Right lung (tissue), 5 donors: ENCODE results near the gene RANBP3. TPM values are rescaled to one million over a fixed set of nuclear protein-coding genes. Genes with fewer than 3 reads are reported as not detected.

Experiments
- DNase-seq, 2 donors: peaks; one replicate each; pipeline ENCODE4 v3.0.0-alpha.2; 2013
- polyA plus RNA-seq, 5 donors: library from polyadenylated mRNA; unstranded; fragments of 120-200 nt; gene quantifications; one replicate each; pipeline versions ENCODE4 v1.2.1 to v1.2.3, GENCODE V29; 2013; ENCODE audit warnings: inconsistent platforms in 1 of 5, low replicate concordance in 1 of 5; ENCODE audit not compliant: insufficient read length in 5 of 5, insufficient read depth in 1 of 5

RANBP3 gene
- polyA plus RNA-seq, 5 donors: 69.8 to 83.0 (median 72.9) TPM

- no peak for DNase-seq
These were observed 25.5 kb downstream of the RANBP3 start for GRCh38 chr19:5952193-5953029.

GRCh38 chr19:5951338-5951861, 26.5 kb downstream of the RANBP3 start:
- no peak for DNase-seq

DNA sequence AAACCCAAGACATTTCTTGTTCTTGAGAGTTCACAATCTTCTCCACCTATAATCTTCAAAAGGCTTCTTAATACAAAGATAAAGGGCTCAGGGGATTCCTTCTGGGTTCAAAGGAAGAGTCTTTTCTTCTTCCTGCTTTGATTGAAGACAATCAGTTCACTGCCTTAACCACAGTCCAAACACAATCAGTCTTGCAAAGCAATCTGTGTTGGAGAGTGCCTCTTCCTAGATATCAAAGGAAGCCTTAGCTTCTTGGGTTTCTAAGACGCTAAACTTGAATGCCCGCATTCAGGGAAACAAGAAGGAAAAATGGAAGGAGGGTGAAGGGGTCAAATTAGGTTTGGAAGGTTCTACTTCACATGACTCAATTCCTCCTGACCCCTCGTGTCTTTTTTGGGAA, 27.2 kb downstream of the RANBP3 start:
- no peak for DNase-seq

GRCh38 chr19:5949792-5950305, 28.1 kb downstream of the RANBP3 start:
- no peak for DNase-seq

GRCh38 chr19:5948752-5949564, 29.0 kb downstream of the RANBP3 start:
- DNase-seq: no peak

- peak in 1 of 2 donors; percentile 64 for DNase-seq
These were observed 30.5 kb downstream of the RANBP3 start for GRCh38 chr19:5947435-5947834.

DNA sequence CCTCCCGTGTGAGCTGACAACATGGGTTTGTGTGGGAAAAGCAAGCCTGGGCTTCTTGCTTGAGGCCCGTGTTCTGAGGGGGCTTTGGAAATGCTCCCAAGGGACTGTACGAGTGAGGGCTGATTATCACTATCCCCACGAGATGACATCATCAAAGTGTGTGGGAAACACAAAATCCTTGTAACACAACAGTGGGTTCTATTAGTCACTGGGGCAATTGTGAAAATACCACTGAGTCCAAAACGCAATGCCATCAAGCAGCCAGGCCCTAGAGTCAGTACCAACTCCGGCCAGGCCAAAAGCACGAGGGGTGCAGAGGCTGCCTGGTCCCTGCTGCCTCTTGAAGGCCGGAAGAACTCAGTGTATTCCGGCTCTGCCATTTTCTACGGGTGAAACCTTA, 34.3 kb downstream of the RANBP3 start:
- no peak for DNase-seq

GRCh38 chr19:5943045-5943444, 34.9 kb downstream of the RANBP3 start:
- no peak for DNase-seq

DNA sequence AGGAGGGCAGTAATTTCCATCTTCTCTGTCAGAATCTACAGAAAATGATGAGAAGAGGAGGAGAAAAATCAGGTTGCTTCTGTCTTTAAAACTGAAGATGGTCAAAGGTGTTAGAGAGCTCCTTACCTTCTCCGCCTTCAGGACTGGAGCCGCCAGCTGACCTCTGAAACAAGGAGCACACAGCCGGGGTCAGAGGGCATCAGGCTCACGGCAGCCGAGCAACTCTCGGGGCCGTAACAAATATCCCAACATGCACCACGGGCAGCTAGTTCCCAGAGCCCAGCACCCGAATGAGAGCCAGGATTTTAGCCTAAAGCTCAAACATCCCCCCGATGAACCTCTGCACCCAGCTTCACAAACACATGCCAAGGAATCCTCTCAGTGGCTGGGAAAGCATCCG, 36.3 kb downstream of the RANBP3 start:
- DNase-seq: no peak

- DNase-seq: no peak
These were observed 37.4 kb downstream of the RANBP3 start for GRCh38 chr19:5940260-5941208.

DNA sequence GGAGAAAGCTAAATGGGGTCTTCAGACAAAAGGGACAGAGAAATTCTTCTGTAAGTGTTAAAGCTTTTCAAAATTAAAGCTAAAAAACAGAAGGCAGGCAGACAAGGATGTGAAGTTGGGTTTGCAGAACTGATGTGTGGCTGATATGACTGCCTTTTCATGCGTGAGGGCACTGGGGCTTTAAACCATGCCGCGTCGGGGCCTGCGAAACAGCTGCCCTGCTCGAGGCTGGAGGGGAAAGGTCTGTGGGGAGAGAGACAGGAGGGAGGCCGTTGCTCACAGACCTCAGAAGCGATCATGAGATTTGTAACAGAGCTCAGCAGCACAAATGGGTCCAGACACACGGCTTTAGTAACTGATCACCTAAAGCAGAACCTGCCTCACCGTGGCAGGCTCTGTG, 40.4 kb downstream of the RANBP3 start:
- no peak for DNase-seq

DNA sequence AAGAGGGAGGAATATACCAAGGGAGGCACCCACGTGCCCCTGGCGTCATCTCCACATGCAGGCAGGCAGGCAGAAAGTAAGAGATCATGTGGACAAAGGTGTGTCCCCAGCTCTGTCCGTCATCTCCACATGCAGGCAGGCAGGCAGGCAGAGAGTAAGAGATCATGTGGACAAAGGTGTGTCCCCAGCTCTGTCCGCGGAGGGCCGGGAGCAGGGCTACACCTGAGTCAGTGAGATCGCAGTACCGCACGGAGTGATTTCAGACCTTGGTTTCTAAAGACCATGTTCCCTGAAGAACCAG, 41.7 kb downstream of the RANBP3 start:
- DNase-seq: no peak

DNA sequence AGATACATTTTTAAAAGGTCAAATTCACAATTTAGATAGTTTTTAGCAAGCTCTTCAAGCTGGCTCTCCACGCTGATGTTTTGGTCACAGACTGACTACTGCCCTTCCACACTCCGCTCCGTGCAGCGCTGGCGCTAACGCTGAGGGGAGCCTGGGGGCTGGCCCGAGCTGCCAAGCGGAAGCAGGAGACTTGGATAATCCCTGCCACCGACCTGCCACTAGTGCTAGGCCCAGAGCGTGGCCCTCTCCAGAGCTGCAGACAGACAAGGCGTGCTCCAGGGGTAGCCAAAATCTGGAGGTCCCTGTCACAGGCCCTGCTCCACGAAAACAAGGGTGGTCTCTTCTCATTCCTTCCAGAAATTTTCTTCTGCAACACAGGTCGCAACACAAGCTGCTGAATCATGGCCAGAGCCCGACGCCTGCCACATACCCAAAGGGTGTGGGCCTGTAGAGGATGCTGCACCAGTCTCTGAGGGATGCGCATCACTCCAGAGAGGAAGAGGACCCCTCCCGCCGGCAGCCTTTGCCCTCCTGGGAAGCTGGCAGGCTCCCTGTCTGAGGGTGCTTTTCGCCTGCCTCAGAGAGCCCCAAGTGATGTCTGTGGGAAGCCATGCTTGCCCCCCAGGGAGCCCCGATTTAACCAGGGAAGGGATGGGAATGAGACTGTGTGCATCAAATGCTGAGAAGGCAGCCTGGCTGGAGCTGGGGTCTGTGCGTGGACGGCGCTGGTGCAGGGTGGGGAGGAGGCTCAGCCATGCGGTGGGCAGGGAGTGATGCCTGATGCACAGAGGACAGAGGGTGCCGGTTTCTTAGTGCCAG, 42.3 kb downstream of the RANBP3 start:
- no peak for DNase-seq

- peak; percentile 84 to 88 for DNase-seq
These were observed 43.0 kb downstream of the RANBP3 start for GRCh38 chr19:5934774-5935472.

GRCh38 chr19:5934069-5934401, 43.9 kb downstream of the RANBP3 start:
- DNase-seq: no peak

DNA sequence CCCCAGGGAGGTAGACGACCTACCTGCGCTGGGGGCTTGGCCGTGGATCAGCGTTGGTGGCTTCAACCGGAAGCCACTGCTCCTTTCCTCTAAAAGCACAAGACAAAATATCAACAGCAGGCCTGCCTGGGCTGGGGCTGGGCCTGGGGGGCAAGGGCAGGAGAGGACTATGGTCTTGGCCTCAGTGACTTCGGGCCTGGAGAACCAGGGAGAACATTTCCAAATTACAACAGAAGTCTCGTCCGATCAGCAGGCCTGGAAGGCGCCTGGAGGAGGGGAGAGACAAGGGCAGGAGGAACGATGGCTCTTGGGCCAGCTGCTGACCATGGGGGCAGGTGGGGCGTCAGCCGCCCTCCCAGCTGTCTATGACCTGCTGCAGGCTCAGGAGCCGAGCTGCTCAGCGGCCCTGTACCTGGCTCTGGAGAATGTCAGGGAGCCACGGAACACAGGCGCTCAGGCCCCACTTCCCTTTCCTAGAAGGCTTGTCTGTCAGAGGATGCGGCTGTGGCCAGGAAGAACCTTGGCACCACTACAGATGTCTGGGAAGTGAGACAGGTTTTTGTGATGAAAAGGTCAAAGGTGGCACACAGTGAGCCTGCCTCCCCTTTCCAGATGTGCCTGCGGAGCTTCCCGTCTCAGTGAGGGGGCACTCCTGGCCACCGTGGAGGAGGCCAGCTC, 44.4 kb downstream of the RANBP3 start:
- no peak for DNase-seq

- DNase-seq: no peak
These were observed 45.2 kb downstream of the RANBP3 start for GRCh38 chr19:5932609-5933262.

DNA sequence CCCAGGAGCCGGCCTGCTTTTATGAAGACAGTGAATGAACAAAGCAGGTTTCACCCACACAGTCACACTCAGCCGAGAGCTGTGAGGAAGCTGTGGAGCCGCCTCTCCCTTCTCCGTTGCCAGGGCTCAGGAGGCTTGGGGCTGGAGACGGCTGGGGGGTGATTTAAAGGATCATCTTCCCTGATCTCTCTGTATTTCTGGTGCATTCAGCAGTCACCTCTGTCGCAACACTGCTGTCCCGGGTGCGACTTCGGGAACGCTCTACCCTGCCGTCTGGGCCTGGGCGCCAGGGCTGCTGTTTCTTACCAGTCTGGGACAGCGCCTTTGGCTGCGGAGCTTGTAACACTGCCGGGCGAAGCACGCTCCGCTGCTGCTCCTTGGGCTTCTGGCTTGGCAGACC, 45.8 kb downstream of the RANBP3 start:
- DNase-seq: peak; percentile 51 to 56

DNA sequence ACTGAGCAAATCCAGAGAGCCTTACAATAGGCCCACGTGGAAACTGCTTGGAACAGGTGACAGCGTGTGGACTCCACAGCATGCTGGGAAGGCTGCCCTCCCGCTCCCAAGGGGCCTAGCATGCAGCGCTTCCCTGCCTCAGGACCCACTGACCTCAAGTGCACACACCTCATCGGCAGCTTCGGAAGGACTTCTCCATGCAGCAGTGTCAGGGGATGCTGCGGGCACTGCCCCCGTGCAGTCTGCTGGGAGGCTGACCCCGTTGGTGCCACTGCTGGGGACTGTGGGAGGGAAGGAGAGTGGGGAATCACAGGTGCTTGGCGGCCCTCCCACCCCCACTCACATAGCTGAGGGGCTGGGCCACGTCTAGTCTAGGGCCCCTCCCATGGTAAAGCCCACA, 46.7 kb downstream of the RANBP3 start:
- DNase-seq: no peak
